ENCODE results near the gene CYP1B1.

The CYP1B1 gene

DNA sequence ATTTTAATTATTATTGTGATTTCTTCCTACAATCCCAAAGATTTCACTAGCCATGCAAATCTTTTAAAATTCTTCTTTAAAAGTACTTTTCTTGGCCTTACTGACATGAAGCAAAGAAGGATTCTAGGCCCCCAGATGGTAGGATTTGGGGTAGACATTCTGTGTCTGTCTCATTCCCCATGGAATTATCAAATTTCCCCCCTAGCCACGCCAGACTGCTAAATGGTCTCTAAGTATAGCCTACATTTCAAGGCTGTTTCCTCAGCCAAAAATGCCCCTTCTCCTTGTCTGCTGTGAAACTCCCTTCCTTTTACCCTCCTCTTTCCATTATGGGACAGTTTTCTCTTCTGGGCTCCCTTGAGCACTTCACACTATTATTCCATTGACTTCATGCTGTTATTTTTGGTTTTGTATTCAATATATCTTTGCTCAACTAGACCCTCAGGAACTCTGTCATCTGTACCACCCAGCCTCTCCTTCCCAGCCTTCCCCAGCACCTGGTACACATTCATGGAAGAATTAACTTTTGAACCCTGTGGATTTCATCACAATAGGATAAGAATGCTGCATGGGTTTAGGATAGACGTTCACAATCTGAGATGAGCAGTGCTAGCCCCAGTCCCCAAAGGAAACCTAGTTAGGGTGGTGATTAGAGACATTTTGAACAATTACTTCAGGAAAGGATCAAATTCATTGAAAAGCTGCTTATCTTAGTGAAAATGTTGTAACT, 21.5 kb upstream of the CYP1B1 start:
- POLR2A ChIA-PET = no interaction called here
- DNase-seq (ENCODE audit: low read depth, low spot score) = no peak
- no peak overlapping the region for H3K4me3 ChIP-seq (ENCODE audit: low read depth, low read length)
- no peak for TF ChIP-seq CTCF (IDR thresholded peaks at IDR 0.05; ENCODE audit: insufficient read depth, low read length, missing control alignments)
- CTCF ChIA-PET = interaction anchor here (1.4 kb wide), 1 partner anchor 115 kb away, joined by 4 read pairs; no protein-coding TSS in a partner anchor

DNA sequence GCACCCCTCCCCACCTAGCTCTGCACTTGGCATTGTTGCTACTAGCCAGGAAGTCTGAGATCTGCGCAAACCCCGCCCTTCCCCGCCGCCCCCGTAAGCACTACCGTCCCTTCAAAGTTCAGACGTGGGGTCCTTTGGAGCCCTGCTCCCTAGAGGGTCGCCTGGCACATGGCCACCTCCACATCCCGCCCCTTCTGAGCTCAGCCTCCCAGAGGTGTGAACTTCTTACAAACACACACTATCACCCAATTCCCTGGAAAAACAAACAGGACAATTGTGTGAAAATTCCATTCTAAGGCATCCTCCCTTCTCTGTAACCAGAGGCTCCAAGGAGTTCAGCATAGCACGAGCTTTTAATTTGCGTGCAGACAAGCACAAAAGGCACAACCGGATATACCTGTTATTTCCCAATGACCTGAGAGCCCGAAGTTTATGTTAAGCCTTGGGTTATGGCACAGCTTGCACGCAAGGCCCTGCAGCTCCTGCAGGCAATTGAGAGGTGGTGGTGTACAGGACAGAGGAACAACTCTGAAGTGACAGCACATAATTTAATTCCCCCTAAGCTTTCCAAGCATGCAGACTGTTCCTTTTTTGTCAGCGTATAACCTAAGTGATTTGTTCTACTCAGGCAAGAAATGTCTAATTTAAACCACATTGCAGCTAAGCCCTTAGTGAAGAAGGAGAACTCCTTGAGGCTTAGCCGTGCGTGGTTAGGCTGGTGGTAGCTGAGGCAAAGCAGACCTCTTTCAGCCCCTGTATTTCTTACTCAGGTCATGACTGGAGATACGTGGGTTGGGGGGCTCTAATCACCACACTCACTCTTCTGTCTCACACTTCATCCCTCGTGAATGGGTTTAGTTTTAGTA, 20.3 kb upstream of the CYP1B1 start:
- no peak for DNase-seq (ENCODE audit: low read depth, low spot score)
- no peak overlapping the region for H3K4me3 ChIP-seq (ENCODE audit: low read depth, low read length)
- CTCF ChIA-PET = interaction anchor here (1.3 to 1.6 kb wide), 3 partner anchors 11 to 29 kb away, joined by 3 to 6 read pairs (median 3); partner anchors contain the start of gene CYP1B1
- POLR2A ChIA-PET = interaction anchor here (0.7 to 1.4 kb wide), 2 partner anchors 10 to 19 kb away, joined by 3 to 6 read pairs; no protein-coding TSS in a partner anchor
- TF ChIP-seq CTCF (IDR thresholded peaks at IDR 0.05; ENCODE audit: insufficient read depth, low read length, missing control alignments) = no peak

DNA sequence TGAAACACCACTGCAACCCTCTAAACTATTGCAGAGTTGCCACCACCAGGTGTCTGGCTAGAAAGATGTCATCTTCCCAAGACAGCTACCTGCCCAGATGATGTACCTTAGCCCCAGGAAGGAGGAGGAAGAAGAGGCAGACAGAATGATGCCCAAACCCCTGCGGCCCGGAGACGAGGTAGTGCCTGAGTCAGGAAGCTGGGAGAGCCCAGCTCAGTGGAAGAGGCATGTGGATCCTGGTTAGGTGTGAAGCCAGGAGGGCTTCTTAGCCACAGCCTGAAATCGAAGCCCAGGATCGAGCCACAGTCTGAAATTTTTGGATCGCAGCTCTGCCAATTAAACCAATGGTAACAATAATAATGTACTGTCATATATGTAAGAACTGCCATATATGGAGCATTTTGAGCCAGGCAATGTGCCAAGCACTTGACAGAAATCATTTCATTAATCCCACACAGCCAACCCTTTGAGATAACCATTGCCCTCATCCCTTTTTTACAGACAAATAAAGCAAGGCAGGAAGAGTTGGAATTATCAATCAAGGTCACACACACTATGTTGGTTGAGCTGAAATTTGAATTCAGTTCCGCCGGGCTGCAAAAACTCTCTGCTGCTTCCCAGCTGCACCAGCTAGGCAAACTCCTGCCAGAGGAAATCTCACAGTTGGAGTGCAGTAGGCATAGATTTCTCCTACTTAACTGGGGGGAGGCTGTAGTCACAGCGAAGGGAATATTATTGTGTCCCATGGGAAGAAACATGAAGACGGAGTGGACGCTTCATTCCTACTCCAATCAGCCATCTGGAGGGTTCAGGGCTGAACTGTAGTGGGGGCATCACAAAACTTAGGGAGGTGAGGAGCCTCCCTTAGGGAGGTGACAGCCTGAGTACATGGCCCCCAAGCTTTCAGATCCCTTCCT, 19.4 kb upstream of the CYP1B1 start:
- POLR2A ChIA-PET = interaction anchor here (1.4 kb wide), 1 partner anchor 18 kb away, joined by 6 read pairs; no protein-coding TSS in a partner anchor
- no peak for TF ChIP-seq CTCF (IDR thresholded peaks at IDR 0.05; ENCODE audit: insufficient read depth, low read length, missing control alignments)
- H3K4me3 ChIP-seq (ENCODE audit: low read depth, low read length) = no peak overlapping the region
- DNase-seq (ENCODE audit: low read depth, low spot score) = no peak
- CTCF ChIA-PET = interaction anchor here (1.3 to 1.6 kb wide), 3 partner anchors 11 to 28 kb away, joined by 3 to 6 read pairs (median 3); partner anchors contain the start of gene CYP1B1

- POLR2A ChIA-PET = no interaction called here
Measured at GRCh38 chr2:38093527-38094165, 17.7 kb upstream of the CYP1B1 start.

More at GRCh38 chr2:38093527-38094165, 17.7 kb upstream of the CYP1B1 start:
- CTCF ChIA-PET = no interaction called here
- no peak overlapping the region for H3K4me3 ChIP-seq (ENCODE audit: low read depth, low read length)
- no peak for DNase-seq (ENCODE audit: low read depth, low spot score)
- no peak for TF ChIP-seq CTCF (IDR thresholded peaks at IDR 0.05; ENCODE audit: insufficient read depth, low read length, missing control alignments)
